ENCODE data around the gene MECR. TPM values are rescaled to one million over a fixed set of nuclear protein-coding genes. Genes with fewer than 3 reads are reported as not detected.

MECR gene
- total RNA-seq, 1 experiment from 2014 or later, result 42.9 TPM

GRCh38 chr1:29258189-29258975 is 27.6 kb upstream of the MECR start:
- H3K79me2 ChIP-seq (ENCODE audit: insufficient read depth, low read length), result no peaks in the 10 kb centered on the region
- no peak overlapping the region for H3K4me3 ChIP-seq (replicated peaks in 1 of 2; ENCODE audit: low read depth in 1 of 2, low read length in 2 of 2)
- ChIA-PET RAD21 (ENCODE audit: low non-redundant PET in 1 of 2, low total read pairs in 2 of 2, uncharacterized antibody in 2 of 2, unreplicated experiment in 2 of 2) (no interaction called here), CTCF (no interaction called here), POLR2A (no interaction called here)
- BruUV-seq (replicated peaks), result no TSS peak
- ATAC-seq (peak; percentile 28), DNase-seq (ENCODE audit: low read depth, low spot score) (no peak)
- H3K9me2 ChIP-seq (ENCODE audit: insufficient read depth), result no peaks in the 10 kb centered on the region
- intact Hi-C loops (cut with micrococcal nuclease), result no loop called here
- no peaks in the 10 kb centered on the region for H3K27me3 ChIP-seq (ENCODE audit: insufficient read depth, low read length)
- H3K4me2 ChIP-seq (ENCODE audit: low read length), result peak overlapping the region; percentile 21
- H3K9me3 ChIP-seq (ENCODE audit: control insufficient read depth in 1 of 2, insufficient read depth in 1 of 2, low read depth in 1 of 2, low read length in 2 of 2), result no peaks in the 10 kb centered on the region
- H3K4me1 ChIP-seq (ENCODE audit: control insufficient read depth in 1 of 2, insufficient read depth in 2 of 2, low read length in 2 of 2), result peaks cover 24 to 32% of the 10 kb centered on the region in 2 experiments
- H3K36me3 ChIP-seq (ENCODE audit: control insufficient read depth in 1 of 2, insufficient read depth in 2 of 2, low read length in 2 of 2), result no peaks in the 10 kb centered on the region
- no peak overlapping the region for H3K27ac ChIP-seq (ENCODE audit: low read depth, low read length)
- TF ChIP-seq ELF1 (IDR thresholded peaks at IDR 0.05; ENCODE audit: borderline replicate concordance, low read depth), result no peak
- no peak overlapping the region for H2AFZ ChIP-seq (ENCODE audit: low read depth, low read length, poor library complexity, severe bottlenecking)
- no peak overlapping the region for H3K9ac ChIP-seq (ENCODE audit: low read length)
- H4K20me1 ChIP-seq (ENCODE audit: insufficient read depth), result no peaks in the 10 kb centered on the region

GRCh38 chr1:29256979-29257804 is 26.5 kb upstream of the MECR start:
- Histone ChIP-seq H3K9ac (ENCODE audit: low read length) (no peak overlapping the region), H3K36me3 (ENCODE audit: control insufficient read depth in 1 of 2, insufficient read depth in 2 of 2, low read length in 2 of 2) (no peaks in the 10 kb centered on the region), H3K9me2 (ENCODE audit: insufficient read depth) (no peaks in the 10 kb centered on the region), H3K27me3 (ENCODE audit: insufficient read depth, low read length) (no peaks in the 10 kb centered on the region), H3K4me2 (ENCODE audit: low read length) (peak overlapping the region; percentile 21), H3K9me3 (ENCODE audit: control insufficient read depth in 1 of 2, insufficient read depth in 1 of 2, low read depth in 1 of 2, low read length in 2 of 2) (no peaks in the 10 kb centered on the region), H2AFZ (ENCODE audit: low read depth, low read length, poor library complexity, severe bottlenecking) (no peak overlapping the region), H4K20me1 (ENCODE audit: insufficient read depth) (no peaks in the 10 kb centered on the region), H3K4me1 (ENCODE audit: control insufficient read depth in 1 of 2, insufficient read depth in 2 of 2, low read length in 2 of 2) (peaks cover 24 to 32% of the 10 kb centered on the region in 2 experiments), H3K4me3 (replicated peaks in 1 of 2; ENCODE audit: low read depth in 1 of 2, low read length in 2 of 2) (no peak overlapping the region), H3K79me2 (ENCODE audit: insufficient read depth, low read length) (no peaks in the 10 kb centered on the region), H3K27ac (ENCODE audit: low read depth, low read length) (no peak overlapping the region)
- ATAC-seq, result peak; percentile 62
- TF ChIP-seq TCF7L2 (IDR thresholded peaks at IDR 0.05; ENCODE audit: borderline replicate concordance, extremely low read depth, insufficient read depth, insufficient read length), result peak; percentile 50
- no peak for TF ChIP-seq EZH2 (IDR thresholded peaks at IDR 0.05)
- no peak for DNase-seq (ENCODE audit: low read depth, low spot score)
- no TSS peak for BruUV-seq (replicated peaks)
- ChIA-PET CTCF (interaction anchor here (1.2 kb wide), 1 partner anchor 12 kb away, joined by 4 read pairs; no protein-coding TSS in a partner anchor), RAD21 (ENCODE audit: low non-redundant PET in 1 of 2, low total read pairs in 2 of 2, uncharacterized antibody in 2 of 2, unreplicated experiment in 2 of 2) (no interaction called here), POLR2A (interaction anchor here (0.6 kb wide), 1 partner anchor 18 kb away, joined by 3 read pairs; no protein-coding TSS in a partner anchor)
- intact Hi-C loops (cut with micrococcal nuclease), result no loop called here
